Gastroesophageal sphincter (tissue), 4 donors: Measurements from ENCODE around the gene TGFB1. TPM values are rescaled to one million over a fixed set of nuclear protein-coding genes. Genes with fewer than 3 reads are reported as not detected.
"Not testable (repeated sequence)": the region's sequence is repeated elsewhere in the genome, so short reads cannot be mapped to it uniquely, and the experiment has no call there.

Experiments
- ATAC-seq: fragments of 150-250 bp; one replicate; pipeline ENCODE4 v1.9.1; 2016; ENCODE audit warnings: mild to moderate bottlenecking, moderate library complexity
- H3K27ac ChIP-seq, 4 donors: fragments of 200-600 bp; sonication (generic) in 3 of 4; 1 replicate in 3 of 4; 2 replicates in 1 of 4; pipeline ENCODE4 v1.5.1; 2016 to 2019
- H3K27me3 ChIP-seq: fragments of 200-600 bp; sonication (generic); one replicate; pipeline ENCODE4 v1.5.1; 2019
- H3K36me3 ChIP-seq, 2 donors: fragments of 200-600 bp; sonication (generic); one replicate each; pipeline ENCODE4 v1.5.1; 2019; ENCODE audit warnings: control low read depth in 1 of 2
- H3K4me1 ChIP-seq, 3 donors: fragments of 200-600 bp; sonication (generic); 1 replicate in 2 of 3; 2 replicates in 1 of 3; pipeline ENCODE4 v1.5.1; 2016 to 2019; ENCODE audit warnings: control low read depth in 2 of 3
- H3K4me3 ChIP-seq, 2 donors: fragments of 200-600 bp; sonication (generic); one replicate each; pipeline ENCODE4 v1.5.1; 2019; ENCODE audit warnings: mild to moderate bottlenecking in 1 of 2, moderate library complexity in 1 of 2
- H3K9me3 ChIP-seq, 3 donors: fragments of 200-600 bp; sonication (generic); one replicate each; pipeline ENCODE4 v1.5.1; 2017 to 2019; ENCODE audit warnings: control low read depth in 2 of 3
- CTCF ChIP-seq, 4 experiments: fragments of 200-600 bp in 2 of 4; fragments of 450-650 bp in 2 of 4; sonication (generic) in 1 of 4; IDR thresholded peaks; one replicate each; pipeline ENCODE4 v1.5.1; 2017 to 2019; ENCODE audit warnings: antibody characterized with exemption in 4 of 4, mild to moderate bottlenecking in 2 of 4, moderate library complexity in 2 of 4
- EP300 ChIP-seq: sonication (generic); formaldehyde crosslinking; IDR thresholded peaks from one replicate; pipeline ENCODE4 v1.6.1; 2017; ENCODE audit warnings: antibody characterized with exemption, mild to moderate bottlenecking
- POLR2A ChIP-seq, 2 donors: fragments of 450-650 bp; IDR thresholded peaks; one replicate each; pipeline ENCODE4 v1.6.1; 2017; ENCODE audit warnings: antibody characterized with exemption in 2 of 2, mild to moderate bottlenecking in 2 of 2, moderate library complexity in 1 of 2
- POLR2AphosphoS5 ChIP-seq: sonication (generic); formaldehyde crosslinking; IDR thresholded peaks from one replicate; pipeline ENCODE4 v1.6.1; 2017; ENCODE audit warnings: antibody characterized with exemption
- WGBS, 2 donors: methylation state at CpG; one replicate each; pipeline ENCODE4 v1.1.5; 2018; ENCODE audit warnings: low coverage in 1 of 2; 5-methylcytosine and 5-hydroxymethylcytosine counted together
- total RNA-seq, 4 donors: library from RNA; depleted of rRNA; stranded (reverse); fragments of >200 nt; gene quantifications; one replicate each; pipeline ENCODE4 v1.1.0, GENCODE V29; 2016

Gene TGFB1
- total RNA-seq, 4 donors from 2014 or later: 12.9 to 39.3 (median 22.1) TPM

GRCh38 chr19:41376998-41377365, 23.3 kb upstream of the TGFB1 start:
- Histone ChIP-seq H3K27me3 (no peaks in the 10 kb centered on the region), H3K36me3 (peaks cover 0 to 6% of the 10 kb centered on the region in 2 donors), H3K9me3 (no peaks in the 10 kb centered on the region), H3K4me3 (peak overlapping the region; percentile 33 to 65), H3K27ac (peak overlapping the region; percentile 7 to 83 (median 76)), H3K4me1 (peaks cover 0 to 33% (median 12%) of the 10 kb centered on the region in 3 donors)
- no peak for ATAC-seq
- TF ChIP-seq POLR2A (IDR thresholded peaks at IDR 0.05): no peak
- no peak for TF ChIP-seq POLR2AphosphoS5
- no peak for TF ChIP-seq CTCF (IDR thresholded peaks at IDR 0.05)
- TF ChIP-seq EP300: no peak
- WGBS, 2 donors: 49 to 65% methylated on average over 8 of the region's 8 CpGs

- Histone ChIP-seq H3K4me1 (peaks cover 0 to 33% (median 12%) of the 10 kb centered on the region in 3 donors), H3K36me3 (peaks cover 0 to 5% of the 10 kb centered on the region in 2 donors), H3K27me3 (no peaks in the 10 kb centered on the region), H3K4me3 (peak within 1 kb of the TSS; percentile 33 to 65), H3K27ac (peak within 1 kb of the TSS; percentile 7 to 83 (median 76)), H3K9me3 (no peaks in the 10 kb centered on the region)
- 0 to 5% methylated on average over 6 to 9 of the region's 47 CpGs for WGBS, 2 donors
- TF ChIP-seq POLR2A (IDR thresholded peaks at IDR 0.05) (no peak), EP300 (no peak), CTCF (IDR thresholded peaks at IDR 0.05) (no peak), POLR2AphosphoS5 (no peak)
- ATAC-seq: peak; percentile 64
Observed at GRCh38 chr19:41376241-41376997, 22.7 kb upstream of the TGFB1 start, which contains the start of gene TMEM91. TSS of gene TMEM91 (plus strand) at chr19:41376533. CDS start at chr19:41378310, 1,777 bp downstream.

- Histone ChIP-seq H3K4me3 (no peak overlapping the region), H3K36me3 (no peaks in the 10 kb centered on the region), H3K9me3 (no peaks in the 10 kb centered on the region), H3K27me3 (no peaks in the 10 kb centered on the region), H3K4me1 (peaks cover 0 to 33% (median 12%) of the 10 kb centered on the region in 3 donors), H3K27ac (peak overlapping the region in 3 of 4 donors; percentile 3 to 37 (median 26))
- TF ChIP-seq EP300 (no peak), POLR2AphosphoS5 (peak; percentile 96)
- ATAC-seq: peak; percentile 74
- WGBS, 2 donors: 14 to 19% methylated on average over 2 to 8 of the region's 12 CpGs
Observed at GRCh38 chr19:41373993-41374392, 20.3 kb upstream of the TGFB1 start.

- no peaks in the 10 kb centered on the region for H3K27me3 ChIP-seq
- WGBS, 2 donors: 61 to 74% methylated on average over 2 of the region's 2 CpGs
- no peak for ATAC-seq
- H3K36me3 ChIP-seq: peaks cover 0 to 3% of the 10 kb centered on the region in 2 donors
- H3K9me3 ChIP-seq: no peaks in the 10 kb centered on the region
- no peak overlapping the region for H3K4me3 ChIP-seq
- no peak overlapping the region for H3K27ac ChIP-seq
- TF ChIP-seq POLR2A (IDR thresholded peaks at IDR 0.05) (no peak), EP300 (no peak)
- H3K4me1 ChIP-seq: peaks cover 0 to 33% (median 12%) of the 10 kb centered on the region in 3 donors
Observed at GRCh38 chr19:41372501-41372900, 18.8 kb upstream of the TGFB1 start.

- H3K9me3 ChIP-seq: no peaks in the 10 kb centered on the region
- WGBS, 2 donors: 96 to 97% methylated on average over 4 to 8 of the region's 8 CpGs
- no peak overlapping the region for H3K4me3 ChIP-seq
- peaks cover 0 to 4% of the 10 kb centered on the region in 2 donors for H3K36me3 ChIP-seq
- H3K27ac ChIP-seq: no peak overlapping the region
- ATAC-seq: no peak
- peaks cover 0 to 29% (median 8%) of the 10 kb centered on the region in 3 donors for H3K4me1 ChIP-seq
- TF ChIP-seq EP300: no peak
- no peak for TF ChIP-seq POLR2AphosphoS5
- TF ChIP-seq CTCF (IDR thresholded peaks at IDR 0.05): no peak
- no peak for TF ChIP-seq POLR2A (IDR thresholded peaks at IDR 0.05)
- no peaks in the 10 kb centered on the region for H3K27me3 ChIP-seq
Observed at GRCh38 chr19:41371541-41371940, 17.8 kb upstream of the TGFB1 start.

GRCh38 chr19:41371119-41371518, 17.4 kb upstream of the TGFB1 start:
- peaks cover 0 to 24% (median 8%) of the 10 kb centered on the region in 3 donors for H3K4me1 ChIP-seq
- WGBS, 2 donors: 95% methylated on average over 5 of the region's 5 CpGs; no CpG with 5 or more reads in 1 of the 2 donors
- not testable (repeated sequence) for H3K36me3 ChIP-seq, H3K9me3 ChIP-seq, H3K4me3 ChIP-seq, H3K27ac ChIP-seq, ATAC-seq, H3K27me3 ChIP-seq
